Liver (tissue), 3 donors: Measurements from ENCODE around the gene MBLAC1.

Experiments
- RAD21 ChIP-seq, 2 donors: IDR thresholded peaks; 2 replicates each; pipeline ENCODE4 v1.6.1; 2016; ENCODE audit warnings: antibody characterized with exemption in 2 of 2, mild to moderate bottlenecking in 2 of 2
- TF ChIP-seq, protein P1 (sequence below): fragments of 150-350 bp; IDR thresholded peaks from 2 replicates; pipeline ENCODE4 v1.5.1; 2017; ENCODE audit warnings: improper control_type of control experiment, low read depth, low read length; ENCODE audit not compliant: missing input control
- donor health status: healthy.
- donor health status: healthy.

- TF ChIP-seq, protein P1, sequence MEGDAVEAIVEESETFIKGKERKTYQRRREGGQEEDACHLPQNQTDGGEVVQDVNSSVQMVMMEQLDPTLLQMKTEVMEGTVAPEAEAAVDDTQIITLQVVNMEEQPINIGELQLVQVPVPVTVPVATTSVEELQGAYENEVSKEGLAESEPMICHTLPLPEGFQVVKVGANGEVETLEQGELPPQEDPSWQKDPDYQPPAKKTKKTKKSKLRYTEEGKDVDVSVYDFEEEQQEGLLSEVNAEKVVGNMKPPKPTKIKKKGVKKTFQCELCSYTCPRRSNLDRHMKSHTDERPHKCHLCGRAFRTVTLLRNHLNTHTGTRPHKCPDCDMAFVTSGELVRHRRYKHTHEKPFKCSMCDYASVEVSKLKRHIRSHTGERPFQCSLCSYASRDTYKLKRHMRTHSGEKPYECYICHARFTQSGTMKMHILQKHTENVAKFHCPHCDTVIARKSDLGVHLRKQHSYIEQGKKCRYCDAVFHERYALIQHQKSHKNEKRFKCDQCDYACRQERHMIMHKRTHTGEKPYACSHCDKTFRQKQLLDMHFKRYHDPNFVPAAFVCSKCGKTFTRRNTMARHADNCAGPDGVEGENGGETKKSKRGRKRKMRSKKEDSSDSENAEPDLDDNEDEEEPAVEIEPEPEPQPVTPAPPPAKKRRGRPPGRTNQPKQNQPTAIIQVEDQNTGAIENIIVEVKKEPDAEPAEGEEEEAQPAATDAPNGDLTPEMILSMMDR: no peak
- no peak for TF ChIP-seq RAD21 (IDR thresholded peaks at IDR 0.05)
Measured at GRCh38 chr7:100167912-100168323, 41.2 kb downstream of the MBLAC1 start.
